ENCODE data around the gene KCNK3. TPM values are rescaled to one million over a fixed set of nuclear protein-coding genes. Genes with fewer than 3 reads are reported as not detected.
A peak's percentile ranks its signal among the peaks of the same experiment; 100 is the strongest.

Gene KCNK3
- total and polyA plus RNA-seq, 2 of the 13 experiments (the other 11 are each of a cell fraction or from before 2014, with no cell fraction given), result not detected

DNA sequence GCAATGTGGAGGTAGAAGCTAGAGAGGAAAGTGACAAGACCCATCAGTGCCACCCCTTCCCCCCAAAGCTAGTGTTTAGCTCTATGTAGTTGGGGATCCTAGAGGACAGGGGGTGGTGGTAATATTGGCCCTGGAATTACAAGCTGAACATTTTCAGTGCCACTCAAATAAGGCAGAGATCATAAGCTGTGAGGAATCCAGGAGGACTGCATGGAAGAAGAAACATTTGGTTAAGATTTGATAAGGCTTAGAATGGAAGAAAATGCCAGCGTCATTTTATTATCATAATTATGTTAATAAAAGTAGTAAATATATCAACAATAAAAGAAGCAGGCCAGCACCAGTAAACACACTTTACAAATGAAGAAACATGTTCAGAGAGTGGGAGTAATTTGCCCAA is 33.7 kb downstream of the KCNK3 start:
- no TSS peak for BruUV-seq (replicated peaks)
- Histone ChIP-seq H3K4me2 (ENCODE audit: low read depth, low read length) (no peak overlapping the region), H4K20me1 (ENCODE audit: insufficient read depth, low read length) (no peaks in the 10 kb centered on the region), H3K9me3 (ENCODE audit: low read length) (no peaks in the 10 kb centered on the region), H3K4me3 (replicated peaks in 1 of 3; ENCODE audit: insufficient read depth in 1 of 3, low read depth in 2 of 3, low read length in 3 of 3) (no peak overlapping the region), H3K27ac (ENCODE audit: extremely low read length, insufficient read depth, low read length) (no peak overlapping the region), H3K36me3 (replicated peaks in 1 of 2; ENCODE audit: control insufficient read depth in 1 of 2, insufficient read depth in 2 of 2, low read length in 2 of 2) (no peaks in the 10 kb centered on the region), H3K79me2 (ENCODE audit: insufficient read depth, low read length) (no peaks in the 10 kb centered on the region), H2AFZ (ENCODE audit: low read length) (no peak overlapping the region), H3K9ac (ENCODE audit: insufficient read depth, low read depth, low read length) (no peak overlapping the region), H3K27me3 (ENCODE audit: control insufficient read depth in 1 of 2, insufficient read depth in 2 of 2, low read length in 2 of 2) (peaks cover 5 to 44% of the 10 kb centered on the region in 2 experiments; a peak in 4 of 5 replicates), H3K4me1 (ENCODE audit: insufficient read depth, low read length) (peaks cover 32% of the 10 kb centered on the region)
- TF ChIP-seq ZFP36 (IDR thresholded peaks at IDR 0.05; ENCODE audit: borderline replicate concordance, low read depth, low read length, partially characterized antibody) (peak; percentile 58), SKI (IDR thresholded peaks at IDR 0.05; ENCODE audit: partially characterized antibody) (no peak)
- WGBS (ENCODE audit: low lambda C conversion rate), result 0% methylated on average over 1 of the region's 1 CpG
- POLR2A ChIA-PET, result no interaction called here
- no peak for DNase-seq (ENCODE audit: low spot score)
- ATAC-seq, result no peak
- no peak for FAIRE-seq
- in situ Hi-C loops (cut with HindIII; ENCODE audit: extremely low pct_ligation_motif_present, low pct_unique_long_range_greater_than_20kb) (no loop called here), intact Hi-C loops (cut with micrococcal nuclease; ENCODE audit: unreplicated experiment) (loop anchor here (10.0 kb wide), 1 partner anchor 91 kb away; no protein-coding TSS in a partner anchor)
- CTCF ChIA-PET (ENCODE audit: low intra/inter-chr PET ratio, low total read pairs), result no interaction called here

DNA sequence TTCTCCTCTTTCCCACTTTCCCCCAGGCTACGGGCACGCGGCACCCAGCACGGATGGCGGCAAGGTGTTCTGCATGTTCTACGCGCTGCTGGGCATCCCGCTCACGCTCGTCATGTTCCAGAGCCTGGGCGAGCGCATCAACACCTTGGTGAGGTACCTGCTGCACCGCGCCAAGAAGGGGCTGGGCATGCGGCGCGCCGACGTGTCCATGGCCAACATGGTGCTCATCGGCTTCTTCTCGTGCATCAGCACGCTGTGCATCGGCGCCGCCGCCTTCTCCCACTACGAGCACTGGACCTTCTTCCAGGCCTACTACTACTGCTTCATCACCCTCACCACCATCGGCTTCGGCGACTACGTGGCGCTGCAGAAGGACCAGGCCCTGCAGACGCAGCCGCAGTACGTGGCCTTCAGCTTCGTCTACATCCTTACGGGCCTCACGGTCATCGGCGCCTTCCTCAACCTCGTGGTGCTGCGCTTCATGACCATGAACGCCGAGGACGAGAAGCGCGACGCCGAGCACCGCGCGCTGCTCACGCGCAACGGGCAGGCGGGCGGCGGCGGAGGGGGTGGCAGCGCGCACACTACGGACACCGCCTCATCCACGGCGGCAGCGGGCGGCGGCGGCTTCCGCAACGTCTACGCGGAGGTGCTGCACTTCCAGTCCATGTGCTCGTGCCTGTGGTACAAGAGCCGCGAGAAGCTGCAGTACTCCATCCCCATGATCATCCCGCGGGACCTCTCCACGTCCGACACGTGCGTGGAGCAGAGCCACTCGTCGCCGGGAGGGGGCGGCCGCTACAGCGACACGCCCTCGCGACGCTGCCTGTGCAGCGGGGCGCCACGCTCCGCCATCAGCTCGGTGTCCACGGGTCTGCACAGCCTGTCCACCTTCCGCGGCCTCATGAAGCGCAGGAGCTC is 35.4 kb downstream of the KCNK3 start:
- CTCF ChIA-PET (ENCODE audit: low intra/inter-chr PET ratio, low total read pairs), result no interaction called here
- H3K27me3 ChIP-seq (ENCODE audit: control insufficient read depth in 1 of 2, insufficient read depth in 2 of 2, low read length in 2 of 2), result peaks cover 7 to 55% of the 10 kb centered on the region in 2 experiments; a peak in 3 of 5 replicates
- no peak overlapping the region for H3K4me3 ChIP-seq (replicated peaks in 1 of 3; ENCODE audit: insufficient read depth in 1 of 3, low read depth in 2 of 3, low read length in 3 of 3)
- ATAC-seq (no peak), FAIRE-seq (no peak), DNase-seq (ENCODE audit: low spot score) (no peak)
- TF ChIP-seq ZNF619 (CRISPR knock-in tag; IDR thresholded peaks at IDR 0.05) (no peak), ZNF841 (CRISPR knock-in tag; IDR thresholded peaks at IDR 0.05; ENCODE audit: borderline replicate concordance) (no peak), PHF21A (CRISPR knock-in tag; IDR thresholded peaks at IDR 0.05) (no peak), ZBTB33 (CRISPR knock-in tag; IDR thresholded peaks at IDR 0.05) (peak; percentile 79), DNMT1 (CRISPR knock-in tag; IDR thresholded peaks at IDR 0.05) (peak; percentile 82; the same call in 1 of the 2 replicates), EHMT2 (IDR thresholded peaks at IDR 0.05; ENCODE audit: borderline replicate concordance, low read depth, low read length) (no peak)
- H3K9me3 ChIP-seq (ENCODE audit: low read length), result no peaks in the 10 kb centered on the region
- H3K9ac ChIP-seq (ENCODE audit: insufficient read depth, low read depth, low read length), result no peak overlapping the region
- POLR2A ChIA-PET, result no interaction called here
- BruUV-seq (replicated peaks), result no TSS peak
- no peaks in the 10 kb centered on the region for H4K20me1 ChIP-seq (ENCODE audit: insufficient read depth, low read length)
- H3K79me2 ChIP-seq (ENCODE audit: insufficient read depth, low read length), result no peaks in the 10 kb centered on the region
- H3K4me1 ChIP-seq (ENCODE audit: insufficient read depth, low read length), result peaks cover 23% of the 10 kb centered on the region
- intact Hi-C loops (cut with micrococcal nuclease; ENCODE audit: unreplicated experiment) (loop anchor here (10.0 kb wide), 1 partner anchor 93 kb away; no protein-coding TSS in a partner anchor), in situ Hi-C loops (cut with HindIII; ENCODE audit: extremely low pct_ligation_motif_present, low pct_unique_long_range_greater_than_20kb) (no loop called here)
- H3K36me3 ChIP-seq (replicated peaks in 1 of 2; ENCODE audit: control insufficient read depth in 1 of 2, insufficient read depth in 2 of 2, low read length in 2 of 2), result no peaks in the 10 kb centered on the region
- WGBS (ENCODE audit: low lambda C conversion rate), result 90% methylated on average over 85 of the region's 101 CpGs
- no peak overlapping the region for H3K4me2 ChIP-seq (ENCODE audit: low read depth, low read length)
- H3K27ac ChIP-seq (ENCODE audit: extremely low read length, insufficient read depth, low read length), result no peak overlapping the region
- no peak overlapping the region for H2AFZ ChIP-seq (ENCODE audit: low read length)

All from HepG2 (cell line).